SKM-1 (cell line): ENCODE measurements around the gene SDR9C7.
"Not testable (repeated sequence)": the region's sequence is repeated elsewhere in the genome, so short reads cannot be mapped to it uniquely, and the experiment has no call there.

Experiments
- DNase-seq: peaks from one replicate; lab custom pipeline; 2025; ENCODE audit not compliant: unreplicated experiment; lab: John Stamatoyannopoulos, UW

SDR9C7 gene

DNA sequence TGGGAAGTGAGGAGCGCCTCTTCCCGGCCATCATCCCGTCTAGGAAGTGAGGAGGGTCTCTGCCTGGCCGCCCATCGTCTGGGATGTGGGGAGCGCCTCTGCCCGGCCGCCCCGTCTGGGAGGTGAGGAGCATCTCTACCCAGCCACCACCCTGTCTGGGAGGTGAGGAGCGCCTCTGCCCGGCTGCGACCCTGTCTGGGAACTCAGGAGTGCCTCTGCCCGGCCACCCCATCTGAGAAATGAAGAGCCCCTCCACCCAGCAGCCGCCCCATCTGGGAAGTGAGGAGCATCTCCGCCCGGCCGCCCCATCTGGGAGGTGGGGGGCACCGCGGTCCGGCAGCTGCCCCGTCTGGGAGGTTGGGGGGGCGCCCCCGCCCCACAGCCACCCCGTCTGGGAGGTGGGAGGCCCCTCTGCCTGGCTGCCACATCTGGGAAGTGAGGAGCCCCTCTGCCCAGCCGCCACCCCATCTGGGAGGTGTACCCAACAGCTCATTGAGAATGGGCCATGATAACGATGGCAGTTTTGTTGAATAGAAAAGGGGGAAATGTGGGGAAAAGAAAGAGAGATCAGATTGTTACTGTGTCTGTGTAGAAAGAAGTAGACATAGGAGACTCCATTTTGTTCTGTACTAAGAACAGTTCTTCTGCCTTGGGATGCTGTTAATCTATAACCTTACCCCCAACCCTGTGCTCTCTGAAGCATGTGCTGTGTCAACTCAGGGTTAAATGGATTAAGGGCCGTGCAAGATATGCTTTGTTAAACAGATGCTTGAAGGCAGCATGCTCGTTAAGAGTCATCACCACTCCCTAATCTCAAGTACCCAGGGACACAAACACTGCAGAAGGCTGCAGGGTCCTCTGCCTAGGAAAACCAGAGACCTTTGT is 54.7 kb downstream of the SDR9C7 start:
- not testable (repeated sequence) for DNase-seq

DNA sequence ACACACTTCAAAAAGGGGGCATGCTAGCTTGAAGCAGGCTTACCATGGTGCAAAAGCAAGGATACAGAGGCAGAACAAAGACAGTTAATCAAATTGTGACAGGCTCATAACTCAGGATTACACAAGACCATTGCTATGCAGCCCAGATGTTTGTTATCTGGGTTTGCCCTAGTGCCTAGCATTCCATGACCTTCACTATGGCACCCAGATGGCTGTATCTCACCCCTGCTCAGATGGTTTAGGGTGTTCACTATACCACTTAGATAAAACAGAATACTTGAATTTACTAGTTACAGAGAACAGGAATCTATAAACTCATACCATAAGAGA is 56.2 kb downstream of the SDR9C7 start:
- no peak for DNase-seq

DNA sequence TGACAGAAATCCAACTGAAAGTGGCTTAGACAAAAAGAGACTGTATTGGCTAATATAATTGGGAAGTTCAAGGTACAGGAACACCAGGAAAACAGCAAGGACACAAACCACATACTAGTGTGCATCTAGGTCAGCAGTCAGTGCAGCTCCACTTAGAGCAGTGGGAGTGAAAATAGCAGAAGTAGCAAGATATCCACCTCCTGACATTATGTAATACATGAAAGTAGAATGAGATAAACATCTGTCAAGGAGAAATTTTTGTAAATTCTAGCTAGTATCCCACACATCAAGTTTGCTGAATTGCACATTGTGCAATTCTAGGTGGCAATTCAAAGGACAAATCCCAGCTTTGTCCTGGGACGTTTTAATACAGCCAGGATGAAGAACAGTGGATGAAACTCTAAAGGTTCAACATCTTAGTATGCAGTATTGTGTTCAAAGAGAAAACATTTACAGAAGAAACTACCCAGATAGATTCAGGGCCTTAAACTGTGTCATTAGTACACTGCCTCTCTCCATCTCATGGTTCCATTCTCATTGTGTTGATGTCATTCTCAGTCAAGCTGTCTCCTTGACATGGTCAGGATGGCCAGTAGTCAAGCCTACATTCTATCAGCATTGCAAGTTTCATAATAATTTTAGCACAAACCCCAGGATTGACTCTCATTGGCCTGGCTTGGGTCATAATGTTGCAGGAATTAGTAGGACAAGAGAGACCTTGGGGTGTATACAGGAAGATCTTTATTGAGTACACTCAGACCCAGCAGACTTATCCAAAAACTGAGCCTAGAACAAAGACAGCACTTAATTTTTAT is 56.8 kb downstream of the SDR9C7 start:
- DNase-seq = peak; percentile 20

DNA sequence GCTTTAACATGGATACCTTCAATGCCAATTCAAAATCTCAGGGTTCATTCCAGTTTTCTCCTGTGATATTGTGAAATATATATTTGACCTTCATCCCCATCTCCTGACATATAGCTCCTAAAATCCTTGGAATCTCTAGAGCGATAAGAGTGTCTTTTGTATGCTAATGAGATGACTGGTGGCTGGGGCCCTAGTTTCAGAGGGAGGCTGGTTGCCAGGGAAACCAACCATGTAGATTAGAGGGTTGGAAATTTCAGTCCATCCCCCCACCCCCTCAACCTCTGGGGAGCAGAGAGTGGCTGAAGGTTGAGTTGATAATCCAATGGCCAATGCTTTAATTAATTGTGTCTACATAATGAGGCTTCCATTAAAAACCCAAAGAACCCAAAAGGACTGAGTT is 59.4 kb downstream of the SDR9C7 start:
- DNase-seq = no peak

DNA sequence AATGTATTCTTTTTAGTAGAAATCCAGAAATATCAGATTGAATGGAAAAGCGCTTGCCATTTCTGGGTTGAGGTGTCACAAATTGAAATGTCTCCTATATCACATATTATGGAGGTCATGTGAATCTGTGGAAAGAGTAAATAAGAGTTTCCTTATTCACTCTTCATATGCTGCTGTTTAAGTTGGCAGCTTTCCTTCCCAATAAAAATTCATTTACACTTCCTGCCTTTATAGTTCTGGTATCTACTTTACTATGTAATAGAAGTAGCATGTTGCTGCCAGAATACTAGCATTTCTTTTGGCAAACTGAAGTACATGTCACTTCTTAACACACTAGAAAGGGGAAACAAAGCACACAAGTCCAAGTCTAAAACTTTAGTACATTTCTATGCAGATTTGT is 60.8 kb downstream of the SDR9C7 start:
- DNase-seq = no peak
